Measurements from ENCODE around the gene EFCAB11.
A peak's percentile ranks its signal among the peaks of the same experiment; 100 is the strongest.

Gene EFCAB11

DNA sequence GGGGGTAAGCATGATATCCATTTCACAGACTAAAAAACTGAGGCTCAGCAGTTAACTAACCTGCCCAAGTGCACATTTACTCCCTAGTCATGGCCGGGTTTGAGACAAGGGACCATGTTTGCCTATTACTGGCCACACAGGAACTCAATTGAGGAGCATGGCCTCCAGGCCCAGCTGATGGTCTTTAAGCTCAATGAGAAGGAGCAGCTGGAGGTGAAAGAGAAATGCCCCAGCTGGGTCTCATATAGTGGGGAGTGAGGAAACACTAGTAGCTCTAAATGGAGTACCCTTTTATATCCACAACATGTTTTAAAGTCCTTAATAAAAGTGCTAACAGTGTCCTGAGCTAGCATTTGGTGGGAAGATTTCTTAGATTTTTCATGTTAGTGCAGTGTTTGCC lies 2.8 kb upstream of the EFCAB11 start:
- TF ChIP-seq CTCF (IDR thresholded peaks at IDR 0.05; ENCODE audit: low read depth, low read length): no peak
- TF ChIP-seq MYC (IDR thresholded peaks at IDR 0.05; ENCODE audit: low read depth, low read length): no peak
- TF ChIP-seq, protein P1, sequence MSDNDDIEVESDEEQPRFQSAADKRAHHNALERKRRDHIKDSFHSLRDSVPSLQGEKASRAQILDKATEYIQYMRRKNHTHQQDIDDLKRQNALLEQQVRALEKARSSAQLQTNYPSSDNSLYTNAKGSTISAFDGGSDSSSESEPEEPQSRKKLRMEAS (IDR thresholded peaks at IDR 0.05; ENCODE audit: low read depth, low read length): no peak
- no peak for TF ChIP-seq POLR2A (IDR thresholded peaks at IDR 0.05; ENCODE audit: extremely low read depth, insufficient read length)
- peak overlapping the region; percentile 72 for H3K4me3 ChIP-seq (ENCODE audit: low read depth, low read length)
- no peak for DNase-seq (ENCODE audit: low read depth)

DNA sequence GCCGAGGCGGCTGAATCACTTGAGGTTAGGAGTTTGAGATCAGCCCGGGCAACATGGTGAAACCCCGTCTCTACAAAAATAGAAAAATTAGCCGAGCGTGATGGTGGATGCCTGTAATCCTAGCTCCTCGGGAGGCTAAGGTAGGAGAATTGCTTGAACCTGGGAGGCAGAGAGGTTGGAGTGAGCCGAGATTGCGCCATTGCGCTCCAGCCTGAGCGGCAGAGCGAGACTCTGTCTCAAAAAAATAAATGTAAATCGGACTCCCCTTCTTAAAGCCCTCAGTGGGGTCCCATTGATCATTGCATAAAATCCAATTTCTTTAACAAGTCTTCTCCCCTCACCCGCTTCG lies 2.1 kb upstream of the EFCAB11 start:
- TF ChIP-seq POLR2A (IDR thresholded peaks at IDR 0.05; ENCODE audit: extremely low read depth, insufficient read length): no peak
- TF ChIP-seq, protein P1 (IDR thresholded peaks at IDR 0.05; ENCODE audit: low read depth, low read length): no peak
- TF ChIP-seq MYC (IDR thresholded peaks at IDR 0.05; ENCODE audit: low read depth, low read length): no peak
- no peak for TF ChIP-seq CTCF (IDR thresholded peaks at IDR 0.05; ENCODE audit: low read depth, low read length)
- H3K4me3 ChIP-seq (ENCODE audit: low read depth, low read length): peak overlapping the region; percentile 72
- DNase-seq (ENCODE audit: low read depth): no peak

DNA sequence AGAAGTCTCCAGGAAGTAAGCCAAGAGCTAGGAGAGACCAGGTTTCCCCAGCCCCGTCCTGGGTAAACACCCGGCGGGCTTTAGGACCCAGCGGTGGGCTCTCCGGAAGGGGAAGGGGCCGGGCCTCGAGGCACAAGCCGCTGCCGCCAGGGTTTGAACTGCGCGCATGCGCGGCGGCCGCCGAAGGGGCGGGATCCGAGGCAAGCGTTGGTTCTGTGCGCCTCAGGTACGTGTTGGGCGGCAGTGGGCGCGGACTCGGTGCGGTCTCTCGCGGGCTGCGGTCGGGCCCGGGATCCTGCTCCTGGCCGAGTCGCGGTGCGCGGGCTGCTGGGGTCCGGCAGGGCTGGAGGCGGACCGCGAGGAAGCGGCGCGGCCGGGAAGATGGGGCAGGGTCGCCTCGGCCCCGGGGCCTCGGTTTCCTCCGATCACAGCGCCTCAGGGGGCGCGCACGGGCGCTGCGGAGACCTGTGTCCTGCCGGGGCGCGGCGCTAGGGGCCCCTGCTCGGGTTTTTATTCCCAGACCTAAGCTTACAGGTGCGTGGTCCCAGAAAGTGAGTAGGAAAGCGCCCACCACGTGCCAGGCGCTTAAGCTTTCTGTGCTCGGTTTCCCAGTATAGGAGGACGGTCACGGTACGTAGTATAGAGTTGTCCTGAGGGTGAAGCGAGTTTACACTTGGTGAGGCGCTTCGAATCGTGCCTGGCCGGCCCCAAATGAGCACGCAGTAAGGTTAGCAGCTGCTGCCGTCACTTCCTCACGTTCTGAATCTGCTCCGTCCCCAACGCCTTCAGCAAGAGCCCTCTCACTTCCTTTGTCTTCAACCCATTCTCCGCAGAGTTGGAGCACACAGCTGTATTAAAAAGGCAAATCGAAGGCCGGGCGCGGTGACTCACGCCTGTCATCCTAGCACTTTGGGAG lies 1.5 kb upstream of the EFCAB11 start, which contains the start of gene TDP1:
Gene TDP1, plus strand, starts transcription at position 183 of the 916 bp plus-strand sequence. CDS start 7,188 bp downstream, outside the sequence.
- TF ChIP-seq CTCF (IDR thresholded peaks at IDR 0.05; ENCODE audit: low read depth, low read length): no peak
- TF ChIP-seq POLR2A (IDR thresholded peaks at IDR 0.05; ENCODE audit: extremely low read depth, insufficient read length): peak; percentile 86
- TF ChIP-seq, protein P1 (IDR thresholded peaks at IDR 0.05; ENCODE audit: low read depth, low read length): peak; percentile 62
- TF ChIP-seq MYC (IDR thresholded peaks at IDR 0.05; ENCODE audit: low read depth, low read length): peak; percentile 79
- H3K4me3 ChIP-seq (ENCODE audit: low read depth, low read length): peak within 1 kb of the TSS; percentile 72
- DNase-seq (ENCODE audit: low read depth): peak; percentile 96

DNA sequence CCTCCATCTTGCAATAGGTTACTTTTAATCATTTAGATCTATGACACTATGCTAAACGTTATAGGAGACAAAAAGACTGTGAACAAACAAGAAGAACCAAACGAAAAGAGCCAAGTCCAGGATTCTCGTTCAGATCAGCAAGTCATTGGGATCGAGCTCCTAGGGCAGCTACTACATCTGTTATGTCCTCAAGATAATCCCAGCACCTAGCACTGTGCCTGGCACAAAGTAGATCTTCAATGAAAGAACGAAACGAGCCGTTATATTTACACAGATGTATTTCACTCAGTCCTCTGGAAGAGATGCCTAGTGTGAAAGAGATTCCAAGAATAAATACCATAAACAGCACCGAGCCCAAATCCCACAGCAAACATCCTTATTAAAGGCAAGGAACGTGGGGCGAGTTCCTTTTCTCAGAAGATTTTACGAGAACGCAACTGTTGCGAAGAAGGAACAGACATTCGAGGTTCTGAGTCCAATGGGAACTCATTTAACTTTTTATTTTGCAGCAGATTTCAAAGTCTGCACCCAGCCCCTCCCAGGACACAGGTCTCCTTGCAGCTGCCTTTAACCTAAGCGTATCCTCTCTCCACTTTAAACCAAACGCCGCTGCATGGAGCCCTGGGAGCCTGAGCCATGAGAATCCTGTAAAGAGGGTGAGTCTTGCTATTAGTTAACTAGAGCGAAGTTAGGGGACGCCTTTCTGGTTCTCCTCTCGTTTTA lies 653 bp upstream of the EFCAB11 start:
- DNase-seq (ENCODE audit: low read depth): no peak
- peak overlapping the region; percentile 72 for H3K4me3 ChIP-seq (ENCODE audit: low read depth, low read length)
- no peak for TF ChIP-seq CTCF (IDR thresholded peaks at IDR 0.05; ENCODE audit: low read depth, low read length)
- TF ChIP-seq MYC (IDR thresholded peaks at IDR 0.05; ENCODE audit: low read depth, low read length): no peak
- TF ChIP-seq POLR2A (IDR thresholded peaks at IDR 0.05; ENCODE audit: extremely low read depth, insufficient read length): no peak
- TF ChIP-seq, protein P1 (IDR thresholded peaks at IDR 0.05; ENCODE audit: low read depth, low read length): no peak

DNA sequence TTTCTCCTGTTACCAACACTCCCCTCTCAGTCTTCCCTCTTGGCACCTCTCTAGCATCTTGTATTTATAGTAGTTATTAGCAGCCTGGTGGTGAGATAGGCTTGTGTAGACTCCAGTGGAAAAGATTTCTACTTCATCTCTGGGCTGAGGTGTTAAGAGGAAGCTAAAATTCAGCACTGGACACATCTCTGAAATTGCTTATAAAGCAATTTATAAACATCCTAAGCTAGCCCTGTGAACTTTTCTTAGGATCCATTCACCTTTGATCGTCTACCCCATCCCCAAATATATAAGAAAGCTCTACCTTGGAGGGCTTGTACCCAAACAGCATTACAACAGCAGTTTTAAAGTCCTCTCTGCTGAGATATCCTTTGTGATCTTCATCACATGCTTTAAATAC lies 928 bp downstream of the EFCAB11 start:
- peak overlapping the region; percentile 86 for H3K4me3 ChIP-seq (ENCODE audit: low read depth, low read length)
- DNase-seq (ENCODE audit: low read depth): no peak
- TF ChIP-seq, protein P1 (IDR thresholded peaks at IDR 0.05; ENCODE audit: low read depth, low read length): no peak
- TF ChIP-seq MYC (IDR thresholded peaks at IDR 0.05; ENCODE audit: low read depth, low read length) (no peak), POLR2A (IDR thresholded peaks at IDR 0.05; ENCODE audit: extremely low read depth, insufficient read length) (no peak), CTCF (IDR thresholded peaks at IDR 0.05; ENCODE audit: low read depth, low read length) (no peak)
